ENCODE data around the gene COLQ.
A peak's percentile ranks its signal among the peaks of the same experiment; 100 is the strongest.
"Not testable (repeated sequence)": the region's sequence is repeated elsewhere in the genome, so short reads cannot be mapped to it uniquely, and the experiment has no call there.

COLQ gene

GRCh38 chr3:15521573-15521965 lies at the start of gene COLQ:
COLQ (minus strand) TSS chr3:15521706; CDS start chr3:15521625, 81 bp downstream.
- FAIRE-seq (no peak), DNase-seq (ENCODE audit: extremely low spot score, insufficient read length, low read depth) (no peak)

GRCh38 chr3:15563190-15563589 lies 41.7 kb upstream of the COLQ start:
- FAIRE-seq (no peak), DNase-seq (ENCODE audit: extremely low spot score, insufficient read length, low read depth) (no peak)

- DNase-seq (ENCODE audit: extremely low spot score, insufficient read length, low read depth), result no peak
- no peak for FAIRE-seq
Observed at GRCh38 chr3:15562560-15562959, 41.1 kb upstream of the COLQ start.

- FAIRE-seq, result no peak
- DNase-seq (ENCODE audit: extremely low spot score, insufficient read length, low read depth), result no peak
Observed at GRCh38 chr3:15558581-15558980, 37.1 kb upstream of the COLQ start.

DNA sequence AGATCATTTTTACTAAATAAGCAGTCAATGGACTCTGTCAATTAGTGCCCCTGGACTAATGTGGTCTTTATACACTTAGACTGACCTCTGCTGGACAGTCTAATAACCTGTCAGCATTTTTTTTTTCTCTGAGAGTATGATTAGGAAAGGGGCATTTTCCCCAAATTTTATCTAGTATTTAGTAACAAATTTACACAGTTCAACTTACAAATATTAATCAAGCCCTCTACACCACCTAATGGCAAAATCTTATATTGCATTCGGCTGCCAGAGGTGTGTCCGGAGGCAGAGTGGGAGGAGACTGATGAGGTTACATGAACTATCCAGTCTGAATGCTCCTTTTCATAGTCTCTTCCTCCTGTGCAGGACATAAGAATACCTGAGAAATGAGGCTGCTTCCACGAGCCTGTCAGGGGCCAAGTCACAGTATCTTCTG lies 36.0 kb upstream of the COLQ start:
- FAIRE-seq, result peak; percentile 90

DNA sequence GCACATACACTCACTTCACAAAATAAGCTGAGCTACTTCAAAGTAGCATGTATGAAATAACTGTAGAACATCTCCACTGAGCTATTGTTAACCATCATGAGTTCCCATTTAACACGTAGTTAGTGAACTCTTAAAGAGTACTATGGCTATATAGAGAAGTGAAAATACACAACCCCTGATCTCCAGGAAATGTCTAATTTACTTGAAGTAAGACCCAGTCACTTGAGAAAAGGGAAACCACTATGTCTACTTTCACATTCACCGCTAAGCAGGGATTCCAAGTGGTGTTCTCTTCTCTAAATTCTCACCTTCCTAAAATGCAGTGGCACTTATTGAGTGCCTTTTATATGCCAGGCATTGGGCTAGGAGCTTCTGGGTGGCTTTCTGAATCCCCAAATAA lies 35.0 kb upstream of the COLQ start:
- DNase-seq (ENCODE audit: extremely low spot score, insufficient read length, low read depth) (no peak), FAIRE-seq (peak; percentile 94)

More for the DNA sequence above, 36.0 kb upstream of the COLQ start:
- DNase-seq (ENCODE audit: extremely low spot score, insufficient read length, low read depth), result no peak

DNA sequence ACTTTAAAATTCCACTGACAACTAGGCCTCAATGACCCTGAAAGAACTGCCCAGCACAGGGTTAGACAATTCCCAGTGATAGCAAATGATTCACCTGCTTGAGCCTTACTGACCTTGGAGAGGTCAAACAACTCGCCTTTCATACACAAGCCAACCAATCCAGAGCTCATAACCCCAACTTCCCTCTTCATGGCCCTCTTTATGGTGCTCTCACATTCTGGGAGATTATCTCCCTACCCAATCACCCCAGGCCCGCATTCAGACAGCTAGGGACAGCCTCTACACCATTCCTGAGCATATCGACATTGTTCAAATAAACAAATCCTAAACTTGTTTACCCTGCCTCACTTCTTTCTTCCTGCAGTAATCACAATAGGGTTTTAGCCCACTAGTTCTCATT lies 32.2 kb upstream of the COLQ start:
- DNase-seq (ENCODE audit: extremely low spot score, insufficient read length, low read depth) (no peak), FAIRE-seq (no peak)

DNA sequence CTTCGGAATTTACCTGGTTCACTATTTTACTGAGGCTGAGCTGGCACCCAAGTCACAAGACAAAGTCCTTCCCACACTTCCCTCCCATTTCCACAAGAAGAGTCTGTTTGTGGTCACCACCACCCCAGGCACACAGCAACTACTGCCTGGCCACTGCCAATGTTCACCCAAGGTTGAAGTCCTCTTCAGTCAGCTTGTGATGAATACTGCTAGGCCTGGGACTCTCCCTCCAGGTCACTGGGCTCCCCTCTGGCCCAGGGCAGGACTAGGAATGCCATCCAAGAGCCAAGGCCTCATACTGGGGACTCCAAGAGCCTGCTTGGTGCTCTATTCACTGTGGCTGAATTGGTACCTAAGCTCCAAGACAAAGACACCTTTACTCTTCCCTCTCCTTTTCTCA lies 30.4 kb upstream of the COLQ start:
- DNase-seq (ENCODE audit: extremely low spot score, insufficient read length, low read depth) (no peak), FAIRE-seq (no peak)

- FAIRE-seq (no peak), DNase-seq (ENCODE audit: extremely low spot score, insufficient read length, low read depth) (no peak)
Observed at GRCh38 chr3:15549846-15550245, 28.3 kb upstream of the COLQ start.

GRCh38 chr3:15542614-15543013 lies 21.1 kb upstream of the COLQ start:
- DNase-seq (ENCODE audit: extremely low spot score, insufficient read length, low read depth), result no peak
- FAIRE-seq, result no peak

DNA sequence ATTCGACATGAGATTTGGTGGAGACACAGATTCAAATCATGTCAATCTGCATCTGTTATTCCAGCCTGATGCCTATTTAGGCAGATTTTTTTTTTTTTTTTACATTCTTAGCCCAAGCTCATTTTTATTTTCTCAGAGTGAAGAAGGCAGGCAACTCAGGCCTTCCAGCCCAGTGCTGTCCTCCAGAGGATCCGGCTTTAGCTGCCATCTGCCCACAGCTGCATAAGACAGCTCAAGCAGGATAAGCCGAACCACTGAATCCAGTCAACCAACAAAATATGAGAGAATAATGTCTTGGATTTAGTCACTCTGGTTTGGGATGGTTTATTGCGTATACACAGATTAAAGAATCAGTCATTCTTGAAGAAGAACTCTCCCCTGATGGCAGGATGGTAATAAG lies 19.9 kb upstream of the COLQ start:
- DNase-seq (ENCODE audit: extremely low spot score, insufficient read length, low read depth) (no peak), FAIRE-seq (no peak)

DNA sequence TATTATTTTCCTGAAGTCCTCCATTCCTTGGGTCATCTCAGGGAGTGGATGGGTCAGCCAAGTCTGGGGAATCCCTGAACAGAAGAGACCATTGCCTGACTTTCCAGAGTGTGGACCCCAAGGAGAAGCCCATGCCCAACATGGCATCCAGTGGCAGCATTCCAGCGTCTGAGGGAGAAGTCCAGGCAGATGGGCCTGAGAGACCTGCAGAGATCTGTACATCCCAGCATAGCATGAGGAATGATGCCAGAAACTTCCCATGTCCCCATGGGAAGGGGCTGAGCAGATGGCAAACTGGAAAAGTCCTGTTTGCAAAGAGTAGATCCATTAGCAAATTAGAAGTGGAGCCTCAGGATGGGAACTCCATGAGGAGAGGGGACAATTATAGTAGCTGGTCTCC lies 17.6 kb upstream of the COLQ start:
- DNase-seq (ENCODE audit: extremely low spot score, insufficient read length, low read depth) (no peak), FAIRE-seq (no peak)

DNA sequence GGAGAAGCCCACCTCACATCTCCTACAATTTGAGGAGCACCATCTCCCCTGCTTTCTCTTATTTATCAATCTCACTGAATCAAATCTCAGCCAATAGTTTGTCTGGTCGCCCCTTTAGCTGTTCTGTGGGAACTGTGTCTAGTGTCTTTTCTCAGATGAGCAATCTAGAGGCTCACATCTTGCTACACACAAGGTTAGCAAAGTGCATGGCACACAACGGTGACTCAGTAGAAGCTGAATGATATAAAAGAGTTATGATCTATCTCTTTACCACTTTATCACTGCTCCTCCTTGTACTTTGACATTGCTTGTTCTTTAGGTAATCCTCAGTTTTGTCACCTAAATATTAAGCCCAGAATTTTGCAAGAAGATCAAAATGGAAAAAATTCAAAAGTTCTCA lies 16.8 kb upstream of the COLQ start:
- DNase-seq (ENCODE audit: extremely low spot score, insufficient read length, low read depth) (no peak), FAIRE-seq (no peak)

DNA sequence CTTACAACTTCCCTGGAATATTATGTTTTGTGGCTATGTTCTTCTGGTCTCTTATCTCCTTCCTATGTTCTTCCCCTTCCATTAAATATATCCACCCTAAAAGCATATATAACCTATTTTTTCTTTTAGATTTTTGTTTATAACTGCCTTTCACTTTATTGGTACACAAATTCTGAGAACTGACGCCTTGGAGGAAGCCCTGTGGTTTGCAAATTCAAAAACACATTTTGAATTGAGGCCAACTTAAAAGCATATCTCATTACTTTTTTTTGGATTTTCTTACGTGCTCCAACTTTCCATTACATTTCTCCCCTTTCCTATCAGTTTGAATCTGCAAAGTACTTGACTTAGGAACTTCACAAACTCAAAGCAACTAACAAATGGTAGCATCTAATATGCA lies 15.3 kb upstream of the COLQ start:
- FAIRE-seq (no peak), DNase-seq (ENCODE audit: extremely low spot score, insufficient read length, low read depth) (no peak)

DNA sequence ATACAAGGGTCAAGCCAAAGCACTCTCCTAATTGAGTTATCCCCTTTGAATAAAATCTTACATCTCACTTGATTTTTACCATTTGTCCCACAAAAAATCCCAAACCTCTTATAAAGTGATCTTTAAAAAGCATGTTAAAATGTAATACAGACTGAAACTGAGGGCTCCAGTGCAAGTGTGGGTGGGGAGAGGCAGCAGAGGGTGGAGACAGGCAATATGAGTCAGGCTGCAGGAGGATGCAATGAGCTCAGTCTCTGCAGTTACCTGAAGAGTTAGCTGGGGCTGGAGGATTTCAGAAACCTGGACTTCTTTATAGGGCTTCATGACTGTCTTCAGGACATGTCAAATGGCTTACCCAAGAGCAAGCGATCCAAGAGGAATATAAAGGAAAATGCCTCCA lies 14.2 kb upstream of the COLQ start:
- DNase-seq (ENCODE audit: extremely low spot score, insufficient read length, low read depth), result no peak
- peak; percentile 42 for FAIRE-seq

- DNase-seq (ENCODE audit: extremely low spot score, insufficient read length, low read depth); FAIRE-seq: not testable (repeated sequence)
Observed at GRCh38 chr3:15532614-15533013, 11.1 kb upstream of the COLQ start.

DNA sequence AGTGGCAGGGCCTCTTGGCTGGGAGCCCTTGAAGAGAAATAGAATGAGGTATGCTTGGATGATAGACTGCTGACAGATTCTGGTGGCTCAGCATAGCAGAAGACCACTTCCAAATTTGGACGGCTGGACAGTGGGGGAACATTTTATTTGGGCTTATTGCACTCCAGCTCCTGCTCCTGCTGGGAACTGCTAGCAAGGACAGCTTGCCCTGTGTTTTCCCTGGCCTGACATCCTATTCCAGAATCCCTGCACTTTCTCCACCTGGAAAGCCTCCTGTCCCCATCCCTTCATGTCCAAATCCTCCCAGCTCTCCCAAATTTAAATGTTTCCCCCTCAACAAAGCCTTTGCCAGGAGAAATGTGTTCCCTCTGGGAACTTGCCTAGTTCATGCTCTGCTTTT lies 9.8 kb upstream of the COLQ start:
- no peak for FAIRE-seq
- DNase-seq (ENCODE audit: extremely low spot score, insufficient read length, low read depth), result no peak

DNA sequence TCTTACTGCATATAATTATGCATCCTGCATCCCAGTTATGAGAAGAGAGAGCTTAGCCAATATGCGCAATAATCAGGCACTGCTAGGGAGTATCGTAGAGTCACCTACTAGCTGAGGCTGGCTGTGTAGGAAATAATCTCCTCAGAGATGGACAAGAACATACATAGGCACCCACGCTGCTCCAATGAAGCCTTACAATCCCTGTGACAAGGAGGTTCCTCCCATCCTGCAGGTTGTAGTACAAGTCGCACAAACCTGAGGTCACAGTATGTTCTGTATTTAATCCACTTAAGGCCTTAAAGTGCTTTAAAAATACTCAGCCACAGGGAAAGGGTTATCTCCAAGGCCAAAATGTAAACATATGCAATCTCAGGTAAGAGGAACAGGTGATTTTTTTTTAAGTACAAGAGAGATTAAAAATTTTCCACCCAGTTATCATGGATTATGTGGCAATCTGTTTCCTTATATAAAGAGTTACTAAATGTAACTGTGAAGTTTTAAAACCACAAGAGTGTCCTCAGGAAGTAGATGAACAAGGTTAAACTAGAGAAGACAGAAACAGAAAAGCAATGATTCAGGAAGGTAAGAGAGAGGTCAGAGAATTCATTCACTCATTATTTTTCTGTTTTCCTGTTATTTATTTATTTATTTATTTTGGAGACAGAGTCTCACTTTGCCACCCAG lies 7.5 kb upstream of the COLQ start:
- DNase-seq (ENCODE audit: extremely low spot score, insufficient read length, low read depth) (no peak), FAIRE-seq (no peak)

- no peak for DNase-seq (ENCODE audit: extremely low spot score, insufficient read length, low read depth)
- FAIRE-seq, result no peak
Observed at GRCh38 chr3:15527031-15527459, 5.5 kb upstream of the COLQ start.

- no peak for FAIRE-seq
- DNase-seq (ENCODE audit: extremely low spot score, insufficient read length, low read depth), result no peak
Observed at GRCh38 chr3:15525790-15526189, 4.3 kb upstream of the COLQ start.

GRCh38 chr3:15523660-15524417 lies 2.3 kb upstream of the COLQ start:
- DNase-seq (ENCODE audit: extremely low spot score, insufficient read length, low read depth) (no peak), FAIRE-seq (no peak)

DNA sequence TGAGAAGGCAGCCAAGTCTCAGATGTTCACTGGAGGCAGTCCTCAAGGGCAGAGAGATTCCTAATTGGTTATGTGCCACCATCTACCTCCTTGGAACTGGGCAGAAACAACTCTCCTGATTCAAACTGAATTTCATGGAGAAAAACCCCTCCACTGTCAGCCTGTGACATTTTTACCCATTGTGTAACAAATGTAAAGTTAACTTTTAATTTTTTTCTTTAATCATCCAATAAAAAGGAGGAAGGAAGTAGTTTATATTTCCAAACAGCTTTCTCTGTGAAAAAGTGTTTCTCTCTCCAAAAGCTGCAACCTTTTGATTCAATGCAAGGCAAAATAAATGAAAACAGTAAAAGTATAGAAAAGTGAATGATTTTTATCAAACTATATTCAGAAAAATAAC lies 510 bp upstream of the COLQ start:
- no peak for FAIRE-seq
- DNase-seq (ENCODE audit: extremely low spot score, insufficient read length, low read depth), result no peak

Measured in GM18507 (cell line).